ENCODE results near the gene ADCY6. TPM values are rescaled to one million over a fixed set of nuclear protein-coding genes. Genes with fewer than 3 reads are reported as not detected.
"Not testable (repeated sequence)": the region's sequence is repeated elsewhere in the genome, so short reads cannot be mapped to it uniquely, and the experiment has no call there.

Gene ADCY6
- total RNA-seq, 1 experiment from 2014 or later, result 31.5 TPM

- in situ Hi-C loops (cut with HindIII; ENCODE audit: low pct_unique_long_range_greater_than_20kb, low sequenced_read_pairs); DNase-seq (ENCODE audit: low read depth, low spot score): not testable (repeated sequence)
Measured at GRCh38 chr12:48720171-48720570, 68.7 kb downstream of the ADCY6 start.

- in situ Hi-C loops (cut with HindIII; ENCODE audit: low pct_unique_long_range_greater_than_20kb, low sequenced_read_pairs); DNase-seq (ENCODE audit: low read depth, low spot score): not testable (repeated sequence)
Measured at GRCh38 chr12:48719002-48719401, 69.9 kb downstream of the ADCY6 start.

GRCh38 chr12:48717252-48717695 lies 71.6 kb downstream of the ADCY6 start:
- in situ Hi-C loops (cut with HindIII; ENCODE audit: low pct_unique_long_range_greater_than_20kb, low sequenced_read_pairs), result no loop called here
- peak; percentile 4 for DNase-seq (ENCODE audit: low read depth, low spot score)

GRCh38 chr12:48716493-48717251 lies 72.2 kb downstream of the ADCY6 start, which contains the start of gene CCNT1:
Gene CCNT1 (minus strand): TSS chr12:48716707. CDS start chr12:48716675, 32 bp downstream.
- DNase-seq (ENCODE audit: low read depth, low spot score), result peak; percentile 100
- in situ Hi-C loops (cut with HindIII; ENCODE audit: low pct_unique_long_range_greater_than_20kb, low sequenced_read_pairs), result no loop called here

Small RNAs within 50 kb of the gene (small RNA-seq; reads per million reads assigned to genes)
- gene MIR4701 (0 reads per million in 2 experiments), gene RF00019 (0 reads per million in 2 experiments)

Other genes with a start within 250 kb of the ADCY6 start
- gene LALBA, start 219.0 kb downstream of the ADCY6 start, total RNA-seq (2014; rRNA removed; shearing (Covaris generic)), result not detected in 2 replicates
- 46.4 and 55.6 TPM in 2 replicates for gene KANSL2, start 106.9 kb downstream of the ADCY6 start, total RNA-seq (2014; rRNA removed; shearing (Covaris generic))
- 51.4 and 52.1 TPM in 2 replicates for gene CCNT1, start 72.4 kb downstream of the ADCY6 start, total RNA-seq (2014; rRNA removed; shearing (Covaris generic))
- 4.9 and 5.3 TPM in 2 replicates for gene CACNB3, start 29.4 kb upstream of the ADCY6 start, total RNA-seq (2014; rRNA removed; shearing (Covaris generic))
- 86.4 and 86.9 TPM in 2 replicates for gene DDX23, start 63.1 kb upstream of the ADCY6 start, total RNA-seq (2014; rRNA removed; shearing (Covaris generic))
- 0.11 and 0.13 TPM in 2 replicates for gene RND1, start 76.8 kb upstream of the ADCY6 start, total RNA-seq (2014; rRNA removed; shearing (Covaris generic))
- gene FKBP11, start 136.4 kb upstream of the ADCY6 start, total RNA-seq (2014; rRNA removed; shearing (Covaris generic)), result 10.8 and 12.2 TPM in 2 replicates
- gene ARF3, start 168.4 kb upstream of the ADCY6 start, total RNA-seq (2014; rRNA removed; shearing (Covaris generic)), result 92.3 and 95.8 TPM in 2 replicates
- 3.4 and 5.1 TPM in 2 replicates for gene WNT10B, start 182.6 kb upstream of the ADCY6 start, total RNA-seq (2014; rRNA removed; shearing (Covaris generic))
- not detected in 2 replicates for gene WNT1, start 189.2 kb upstream of the ADCY6 start, total RNA-seq (2014; rRNA removed; shearing (Covaris generic))
- gene DDN, start 210.3 kb upstream of the ADCY6 start, total RNA-seq (2014; rRNA removed; shearing (Covaris generic)), result 0.03 TPM in 1 of 2 replicates, not detected in the other
- 115 and 133 TPM in 2 replicates for gene PRKAG1, start 229.7 kb upstream of the ADCY6 start, total RNA-seq (2014; rRNA removed; shearing (Covaris generic))